DND-41 (cell line): ENCODE data around the gene ZNF316.

Experiments
- ATAC-seq: fragments of 200-7000 bp; cut with Tn5 transposase; 3 replicates; pipeline ENCODE4 v1.9.1; 2021; ENCODE audit warnings: low read depth; ENCODE audit not compliant: insufficient read depth
- DNase-seq: peaks from one replicate; pipeline ENCODE4 v3.0.0-alpha.2; 2020
- H2AFZ ChIP-seq: 2 replicates; pipeline ENCODE4 v1.6.0; 2012; ENCODE audit warnings: low read depth, low read length
- H3K27ac ChIP-seq: 2 replicates; pipeline ENCODE4 v1.5.1; 2012; ENCODE audit warnings: low read length, inconsistent platforms
- H3K27me3 ChIP-seq: fragments of 200-600 bp; sonication (generic); 2 replicates; pipeline ENCODE4 v1.6.0; 2012; ENCODE audit warnings: low read length, mild to moderate bottlenecking, inconsistent platforms; ENCODE audit not compliant: insufficient read depth, poor library complexity
- H3K36me3 ChIP-seq: 2 replicates; pipeline ENCODE4 v1.5.1; 2012; ENCODE audit warnings: low read length, inconsistent platforms; ENCODE audit not compliant: insufficient read depth
- H3K4me1 ChIP-seq: 2 replicates; pipeline ENCODE4 v1.5.1; 2012; ENCODE audit warnings: mild to moderate bottlenecking, low read length; ENCODE audit not compliant: insufficient read depth
- H3K4me2 ChIP-seq: 2 replicates; pipeline ENCODE4 v1.6.0; 2012; ENCODE audit warnings: mild to moderate bottlenecking, moderate library complexity, low read length, inconsistent platforms; ENCODE audit not compliant: insufficient read depth
- H3K4me3 ChIP-seq, 2 experiments: fragments of 200-600 bp in 1 of 2; shearing (Covaris generic) in 1 of 2; 2 replicates each; pipeline ENCODE4 v1.5.1; 2012 to 2016; ENCODE audit warnings: inconsistent platforms in 2 of 2, low read length in 2 of 2, mild to moderate bottlenecking in 2 of 2, low read depth in 1 of 2, moderate library complexity in 1 of 2
- H3K79me2 ChIP-seq: 2 replicates; pipeline ENCODE4 v1.6.0; 2012; ENCODE audit warnings: low read length, inconsistent platforms; ENCODE audit not compliant: insufficient read depth
- H3K9ac ChIP-seq: 2 replicates; pipeline ENCODE4 v1.6.0; 2012; ENCODE audit warnings: low read depth, mild to moderate bottlenecking, inconsistent platforms, low read length, moderate library complexity
- H3K9me3 ChIP-seq: 2 replicates; pipeline ENCODE4 v1.5.1; 2012; ENCODE audit warnings: low read length, moderate library complexity, mild to moderate bottlenecking, inconsistent platforms; ENCODE audit not compliant: insufficient read depth, severe bottlenecking
- H4K20me1 ChIP-seq: 2 replicates; pipeline ENCODE4 v1.6.0; 2012; ENCODE audit warnings: low read length; ENCODE audit not compliant: insufficient read depth
- CTCF ChIP-seq: IDR thresholded peaks from 2 replicates; pipeline ENCODE4 v1.5.1; 2012; ENCODE audit warnings: borderline replicate concordance, low read length, moderate library complexity, mild to moderate bottlenecking; ENCODE audit not compliant: poor library complexity, severe bottlenecking; ENCODE audit errors: extremely low read depth
- EZH2 ChIP-seq: IDR thresholded peaks from 3 replicates; pipeline ENCODE4 v1.6.1; 2012; ENCODE audit warnings: borderline replicate concordance, low read depth, mild to moderate bottlenecking, moderate library complexity, low read length, inconsistent platforms; ENCODE audit not compliant: severe bottlenecking

The ZNF316 gene

DNA sequence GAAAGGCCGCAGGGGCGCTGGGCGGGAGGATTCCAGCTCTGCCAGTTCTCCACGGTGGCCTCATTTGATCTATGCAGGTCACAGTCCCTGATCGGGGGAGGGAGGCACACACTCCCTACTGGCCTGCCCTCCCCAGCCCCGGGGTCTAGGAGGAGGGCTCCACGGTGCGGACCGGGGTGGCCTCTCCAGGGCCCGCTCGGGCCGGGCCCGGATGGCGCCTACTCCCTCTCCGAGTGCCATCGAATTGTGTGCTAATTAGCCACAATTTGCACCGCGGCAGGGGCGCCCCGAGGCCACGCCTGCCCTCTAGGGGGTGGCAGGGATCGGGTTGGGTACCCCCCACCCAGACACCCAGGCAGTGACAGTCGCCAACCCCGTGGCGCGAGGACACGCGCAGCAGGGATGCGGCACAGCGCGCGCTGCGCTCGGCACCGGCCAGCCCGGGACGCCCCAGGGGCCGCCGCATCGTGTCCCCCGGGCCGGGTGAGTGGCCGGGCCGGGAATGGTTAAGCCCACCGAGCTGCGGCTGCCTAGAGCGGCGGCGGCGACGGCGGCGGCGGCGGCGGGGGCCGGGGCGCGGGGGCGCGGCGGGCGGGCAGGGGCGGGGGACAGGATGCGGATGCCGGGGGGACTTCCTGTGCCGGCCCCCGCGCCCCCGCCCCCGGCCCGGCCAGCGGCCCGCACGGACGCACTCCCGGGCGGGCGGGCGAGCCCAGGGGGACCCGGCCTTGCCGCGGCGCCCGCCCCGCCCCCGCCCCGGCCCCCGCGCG is 22.0 kb upstream of the ZNF316 start, which contains the start of gene ZNF853:
Gene ZNF853, plus strand, starts transcription at position 658 of the 770 bp plus-strand sequence. CDS start 565 bp downstream, outside the sequence.
- no peaks in the 10 kb centered on the region for H3K9me3 ChIP-seq
- no peak for TF ChIP-seq CTCF
- no peak for TF ChIP-seq EZH2
- H3K4me1 ChIP-seq, result peaks cover 11% of the 10 kb centered on the region
- DNase-seq (no peak), ATAC-seq (peak; percentile 60)
- H3K79me2 ChIP-seq, result no peaks in the 10 kb centered on the region
- H3K27ac ChIP-seq, result no peak within 1 kb of the TSS
- no peaks in the 10 kb centered on the region for H3K36me3 ChIP-seq
- H4K20me1 ChIP-seq, result peaks cover 4% of the 10 kb centered on the region; the same call in 1 of the 2 replicates
- peak within 1 kb of the TSS; percentile 76 for H3K4me2 ChIP-seq
- H3K9ac ChIP-seq, result peak within 1 kb of the TSS; percentile 50; the same call in 1 of the 2 replicates
- peak within 1 kb of the TSS in 1 of 2 experiments; percentile 59; a peak in 2 of 4 replicates for H3K4me3 ChIP-seq
- peak within 1 kb of the TSS; percentile 57 for H2AFZ ChIP-seq
- peaks cover 21% of the 10 kb centered on the region for H3K27me3 ChIP-seq

GRCh38 chr7:6615723-6616555 is 21.2 kb upstream of the ZNF316 start:
- H4K20me1 ChIP-seq, result peaks cover 4% of the 10 kb centered on the region; the same call in 1 of the 2 replicates
- peaks cover 11% of the 10 kb centered on the region for H3K4me1 ChIP-seq
- no peaks in the 10 kb centered on the region for H3K36me3 ChIP-seq
- no peaks in the 10 kb centered on the region for H3K9me3 ChIP-seq
- TF ChIP-seq CTCF, result no peak
- TF ChIP-seq EZH2, result no peak
- no peaks in the 10 kb centered on the region for H3K79me2 ChIP-seq
- no peak for ATAC-seq
- H3K27me3 ChIP-seq, result peaks cover 21% of the 10 kb centered on the region
- DNase-seq, result no peak
- H2AFZ ChIP-seq, result no peak overlapping the region
- peak overlapping the region in 1 of 2 experiments; percentile 32; a peak in 1 of 4 replicates for H3K4me3 ChIP-seq
- peak overlapping the region; percentile 40; the same call in 1 of the 2 replicates for H3K9ac ChIP-seq
- H3K27ac ChIP-seq, result no peak overlapping the region
- peak overlapping the region; percentile 46 for H3K4me2 ChIP-seq

GRCh38 chr7:6616854-6617643 is 20.1 kb upstream of the ZNF316 start:
- peaks cover 4% of the 10 kb centered on the region; the same call in 1 of the 2 replicates for H4K20me1 ChIP-seq
- no peaks in the 10 kb centered on the region for H3K36me3 ChIP-seq
- H3K9me3 ChIP-seq, result no peaks in the 10 kb centered on the region
- TF ChIP-seq CTCF, result no peak
- no peak for TF ChIP-seq EZH2
- H3K9ac ChIP-seq, result no peak overlapping the region
- peaks cover 21% of the 10 kb centered on the region for H3K27me3 ChIP-seq
- H3K4me1 ChIP-seq, result peaks cover 16% of the 10 kb centered on the region
- ATAC-seq (no peak), DNase-seq (no peak)
- no peaks in the 10 kb centered on the region for H3K79me2 ChIP-seq
- no peak overlapping the region for H3K4me2 ChIP-seq
- no peak overlapping the region for H2AFZ ChIP-seq
- H3K27ac ChIP-seq, result no peak overlapping the region
- H3K4me3 ChIP-seq, result no peak overlapping the region
